GF-D8 (cell line): ENCODE results near the gene MMEL1.
A peak's percentile ranks its signal among the peaks of the same experiment; 100 is the strongest.

ENCODE experiments used
- DNase-seq: peaks from one replicate; lab custom pipeline; 2025; lab: John Stamatoyannopoulos, UW

Gene MMEL1

GRCh38 chr1:2604844-2605508 is 27.8 kb downstream of the MMEL1 start:
- DNase-seq, result no peak

GRCh38 chr1:2604156-2604843 is 28.5 kb downstream of the MMEL1 start:
- no peak for DNase-seq

GRCh38 chr1:2603521-2604155 is 29.2 kb downstream of the MMEL1 start:
- no peak for DNase-seq

- no peak for DNase-seq
These were observed 29.8 kb downstream of the MMEL1 start for GRCh38 chr1:2602866-2603520.

GRCh38 chr1:2602311-2602835 is 30.4 kb downstream of the MMEL1 start:
- DNase-seq, result no peak

- no peak for DNase-seq
These were observed 31.0 kb downstream of the MMEL1 start for GRCh38 chr1:2601721-2602303.

GRCh38 chr1:2598329-2598931 is 34.4 kb downstream of the MMEL1 start:
- no peak for DNase-seq

GRCh38 chr1:2597441-2598328 is 35.1 kb downstream of the MMEL1 start:
- DNase-seq, result no peak

GRCh38 chr1:2596530-2597333 is 36.1 kb downstream of the MMEL1 start:
- DNase-seq, result no peak

GRCh38 chr1:2595812-2596529 is 36.8 kb downstream of the MMEL1 start:
- no peak for DNase-seq

- DNase-seq, result no peak
These were observed 37.5 kb downstream of the MMEL1 start for GRCh38 chr1:2595261-2595811.

GRCh38 chr1:2594641-2595131 is 38.1 kb downstream of the MMEL1 start:
- DNase-seq, result no peak

- DNase-seq, result no peak
These were observed 38.7 kb downstream of the MMEL1 start for GRCh38 chr1:2594001-2594640.

- DNase-seq, result no peak
These were observed 39.5 kb downstream of the MMEL1 start for GRCh38 chr1:2593251-2593878.

- peak; percentile 8 for DNase-seq
These were observed 40.1 kb downstream of the MMEL1 start for GRCh38 chr1:2592672-2593071.

GRCh38 chr1:2591581-2592261 is 41.1 kb downstream of the MMEL1 start:
- no peak for DNase-seq

GRCh38 chr1:2591233-2591580 is 41.6 kb downstream of the MMEL1 start:
- no peak for DNase-seq
